Liver (tissue), 3 donors: ENCODE measurements around the gene CEP164.

Experiments used
- CTCF ChIP-seq: fragments of 150-350 bp; IDR thresholded peaks from 2 replicates; pipeline ENCODE4 v1.5.1; 2017; ENCODE audit warnings: improper control_type of control experiment, low read depth, low read length; ENCODE audit not compliant: missing input control
- FOXA1 ChIP-seq: IDR thresholded peaks from 2 replicates; pipeline ENCODE4 v1.6.1; 2016; ENCODE audit warnings: antibody characterized with exemption
- JUND ChIP-seq, 2 donors: IDR thresholded peaks; 2 replicates each; pipeline ENCODE4 v1.6.1; 2016; ENCODE audit warnings: antibody characterized with exemption in 2 of 2
- MAX ChIP-seq: IDR thresholded peaks from 2 replicates; pipeline ENCODE4 v1.6.1; 2016; ENCODE audit warnings: antibody characterized with exemption
- RAD21 ChIP-seq, 2 donors: IDR thresholded peaks; 2 replicates each; pipeline ENCODE4 v1.6.1; 2016; ENCODE audit warnings: antibody characterized with exemption in 2 of 2, mild to moderate bottlenecking in 2 of 2
- REST ChIP-seq: IDR thresholded peaks from 2 replicates; pipeline ENCODE4 v1.6.1; 2016; ENCODE audit warnings: antibody characterized with exemption, mild to moderate bottlenecking
- TAF1 ChIP-seq: conservative IDR thresholded peaks from 2 replicates; pipeline ENCODE4 v1.6.1; 2016; ENCODE audit warnings: antibody characterized with exemption, mild to moderate bottlenecking
- YY1 ChIP-seq: IDR thresholded peaks from 2 replicates; pipeline ENCODE4 v1.6.1; 2016; ENCODE audit warnings: antibody characterized with exemption, mild to moderate bottlenecking
- ZBTB33 ChIP-seq: IDR thresholded peaks from 2 replicates; pipeline ENCODE4 v1.6.1; 2016; ENCODE audit warnings: antibody characterized with exemption
- donor health status: healthy.
- donor health status: healthy.

GRCh38 chr11:117385906-117386305 is 58.3 kb downstream of the CEP164 start:
- TF ChIP-seq CTCF, result no peak
- TF ChIP-seq FOXA1, result no peak
- TF ChIP-seq ZBTB33, result no peak
- no peak for TF ChIP-seq JUND (IDR thresholded peaks at IDR 0.05)
- TF ChIP-seq RAD21 (IDR thresholded peaks at IDR 0.05), result no peak
- no peak for TF ChIP-seq TAF1
- TF ChIP-seq MAX, result no peak
- TF ChIP-seq REST, result no peak
- TF ChIP-seq YY1, result no peak
